GM21515 (cell line): ENCODE results near the gene RAB3A.
A peak's percentile ranks its signal among the peaks of the same experiment; 100 is the strongest.

ENCODE experiments used
- ATAC-seq: cut with Tn5 transposase; IDR thresholded peaks from one replicate; pipeline ENCODE4 v1.9.1; 2021; ENCODE audit not compliant: unreplicated experiment

The RAB3A gene

GRCh38 chr19:18202397-18202777, 1.5 kb downstream of the RAB3A start:
- ATAC-seq = no peak

DNA sequence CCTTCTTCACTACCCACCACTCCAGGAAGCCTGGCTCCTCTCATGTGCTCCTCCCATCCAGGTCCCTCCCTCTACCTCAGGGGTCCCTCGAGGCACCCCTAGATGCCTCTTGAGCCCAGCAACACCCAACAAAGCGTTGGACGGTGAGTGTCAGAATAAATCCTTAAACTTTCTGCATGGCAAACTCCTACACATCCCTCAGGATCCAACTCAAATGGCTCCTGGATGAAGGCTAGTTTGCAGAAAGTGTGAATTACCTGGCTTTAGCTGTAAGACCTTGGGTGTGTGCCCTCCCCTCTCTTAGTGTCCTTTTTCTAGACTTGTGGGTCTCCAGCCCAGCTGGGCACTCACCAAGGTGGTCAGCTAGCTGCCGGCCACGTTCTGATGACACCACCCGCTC, 5.5 kb downstream of the RAB3A start:
- ATAC-seq = no peak

DNA sequence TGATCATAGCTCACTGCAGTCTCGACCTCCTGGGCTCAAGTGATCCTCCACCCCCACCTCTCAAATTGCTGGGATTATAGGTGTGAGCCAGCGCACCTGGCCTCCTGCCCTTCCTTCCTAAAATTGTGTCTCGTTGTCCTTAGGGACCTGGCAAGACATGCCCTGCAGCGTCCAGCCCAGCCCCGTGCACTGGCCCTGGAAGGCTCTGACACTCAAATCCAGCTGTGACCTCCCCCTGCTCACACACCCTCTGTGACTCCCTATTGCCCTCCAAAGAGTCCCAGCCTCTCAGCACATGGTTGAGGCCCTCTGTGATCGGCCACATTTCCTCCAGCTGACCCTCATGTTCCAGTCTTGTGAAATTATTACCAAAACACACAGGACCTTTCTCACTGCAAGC, 5.9 kb downstream of the RAB3A start:
- ATAC-seq = no peak

- ATAC-seq = no peak
These were observed 6.5 kb downstream of the RAB3A start for GRCh38 chr19:18197306-18197705.

GRCh38 chr19:18196511-18196845, 7.4 kb downstream of the RAB3A start:
- ATAC-seq = no peak

DNA sequence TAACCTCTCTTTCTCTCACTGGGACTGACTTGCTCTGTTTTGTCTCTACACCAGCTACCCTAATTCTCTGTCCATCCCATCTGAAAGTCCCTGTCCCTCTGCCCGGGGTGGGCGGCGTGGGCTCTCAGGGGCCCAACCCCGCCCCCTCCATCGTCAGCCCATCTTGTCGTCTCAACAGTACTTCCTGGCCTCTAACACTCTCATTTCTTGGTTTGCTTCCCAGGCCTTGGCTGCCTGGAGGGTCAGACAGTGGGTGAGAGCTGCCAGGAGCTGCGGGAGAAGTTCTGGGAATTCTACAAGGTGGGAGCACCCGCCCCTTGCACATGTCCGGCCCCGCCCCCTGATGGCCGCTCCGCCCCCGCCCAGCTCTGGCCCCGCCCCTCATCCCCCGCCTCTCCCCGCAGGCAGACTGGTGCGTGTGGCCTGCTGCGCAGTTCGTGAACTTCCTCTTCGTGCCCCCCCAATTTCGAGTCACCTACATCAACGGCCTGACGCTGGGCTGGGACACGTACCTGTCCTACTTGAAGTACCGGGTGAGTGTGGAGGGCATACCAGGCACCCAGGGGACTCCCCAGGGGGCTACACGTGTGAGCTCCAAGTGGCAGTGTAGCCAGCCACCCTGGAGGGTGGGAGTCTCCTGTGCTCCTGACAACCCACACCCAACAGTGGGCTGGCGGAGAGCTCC, 9.1 kb downstream of the RAB3A start:
- no peak for ATAC-seq

GRCh38 chr19:18194181-18194530, 9.7 kb downstream of the RAB3A start:
- no peak for ATAC-seq

DNA sequence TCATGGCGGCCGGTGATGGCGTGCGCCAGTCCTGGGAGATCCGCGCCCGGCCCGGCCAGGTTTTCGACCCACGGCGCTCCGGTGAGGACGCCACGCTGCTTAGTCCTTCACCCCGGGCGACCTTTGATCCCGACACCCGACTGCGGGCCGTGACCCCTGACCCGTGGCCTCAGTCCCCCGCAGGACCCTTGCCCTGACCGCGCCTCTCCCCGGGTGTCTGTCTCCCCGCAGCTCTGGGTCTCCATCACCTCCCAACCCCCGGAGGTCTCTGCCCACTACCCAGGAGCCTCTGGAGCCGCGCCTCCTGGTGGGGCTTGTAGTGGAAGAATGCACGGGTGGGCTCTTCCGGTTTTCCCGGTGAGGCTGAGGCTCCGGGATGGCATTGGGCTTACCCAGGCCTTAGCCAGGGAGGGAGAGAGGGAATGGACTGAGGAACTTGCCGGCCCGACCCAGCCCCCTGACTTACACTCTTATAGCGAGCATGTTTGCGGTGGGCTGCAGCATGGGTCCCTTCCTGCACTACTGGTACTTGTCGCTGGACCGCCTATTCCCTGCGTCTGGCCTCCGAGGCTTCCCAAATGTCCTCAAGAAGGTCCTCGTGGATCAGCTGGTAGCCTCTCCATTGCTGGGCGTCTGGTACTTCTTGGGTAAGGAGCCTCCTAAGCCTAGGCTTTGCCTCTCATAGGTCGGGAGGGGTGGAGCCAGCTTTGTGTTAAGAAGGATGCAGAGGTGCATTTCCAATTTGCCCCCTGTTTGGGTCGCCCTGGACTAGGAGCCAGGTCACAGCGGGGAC, 10.3 kb downstream of the RAB3A start:
- ATAC-seq = no peak

DNA sequence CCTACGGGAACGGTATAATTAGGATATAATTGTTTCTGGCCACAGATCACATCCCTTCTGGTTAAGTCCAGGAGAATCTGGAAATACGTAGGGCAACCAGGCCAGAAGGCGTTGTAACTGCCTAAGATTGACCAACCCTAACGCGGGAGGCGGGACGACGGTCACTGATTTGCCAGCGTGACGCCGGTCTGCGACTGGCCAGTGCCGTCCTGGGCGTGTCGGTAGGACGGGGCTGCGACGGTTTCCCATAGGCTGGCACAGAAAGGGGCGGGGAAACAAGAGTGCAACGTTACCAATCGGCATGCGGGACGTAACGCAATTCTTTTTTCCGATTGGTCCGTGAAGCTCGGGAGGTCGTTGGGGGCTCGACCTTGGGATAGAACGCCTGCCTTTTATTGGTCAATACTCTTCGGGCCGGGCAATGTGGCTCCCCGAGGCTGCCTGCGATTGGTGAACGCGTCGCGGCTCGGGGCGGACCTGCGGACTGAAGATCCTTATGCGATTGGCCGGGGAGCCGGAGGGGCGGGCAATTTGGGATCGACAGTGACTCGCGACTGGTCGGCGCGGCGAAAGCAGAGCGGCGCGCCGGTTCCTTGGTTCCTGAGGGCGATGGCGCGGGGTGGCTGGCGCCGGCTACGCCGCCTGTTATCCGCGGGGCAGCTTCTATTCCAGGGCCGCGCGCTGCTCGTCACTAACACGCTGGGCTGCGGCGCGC, 11.0 kb downstream of the RAB3A start, which contains the start of gene MPV17L2:
Gene MPV17L2, plus strand, starts transcription at position 546 of the 715 bp plus-strand sequence. Its CDS starts 64 bp downstream, at position 610.
- ATAC-seq = peak; percentile 75

GRCh38 chr19:18191640-18192062, 12.2 kb downstream of the RAB3A start:
- no peak for ATAC-seq

GRCh38 chr19:18190278-18190677, 13.6 kb downstream of the RAB3A start:
- ATAC-seq = no peak

DNA sequence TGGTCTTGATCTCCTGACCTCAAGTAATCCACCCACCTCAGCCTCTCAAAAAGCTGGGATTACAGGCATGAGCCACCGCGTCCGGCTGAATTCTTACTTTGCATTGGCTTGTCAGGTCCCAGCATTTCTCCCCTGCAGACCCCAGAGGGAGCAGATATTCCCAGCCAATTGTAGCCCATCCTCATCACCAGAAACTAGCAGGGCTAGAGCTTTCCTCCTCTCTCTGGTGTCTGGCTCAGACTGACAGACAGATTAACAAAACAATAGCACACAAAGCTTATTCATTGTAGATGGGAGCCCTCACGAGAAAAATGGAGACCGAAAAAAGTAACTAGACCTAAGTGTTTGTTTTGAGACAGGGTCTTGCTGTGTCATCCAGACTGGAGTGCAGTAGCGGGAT, 18.3 kb downstream of the RAB3A start:
- no peak for ATAC-seq

DNA sequence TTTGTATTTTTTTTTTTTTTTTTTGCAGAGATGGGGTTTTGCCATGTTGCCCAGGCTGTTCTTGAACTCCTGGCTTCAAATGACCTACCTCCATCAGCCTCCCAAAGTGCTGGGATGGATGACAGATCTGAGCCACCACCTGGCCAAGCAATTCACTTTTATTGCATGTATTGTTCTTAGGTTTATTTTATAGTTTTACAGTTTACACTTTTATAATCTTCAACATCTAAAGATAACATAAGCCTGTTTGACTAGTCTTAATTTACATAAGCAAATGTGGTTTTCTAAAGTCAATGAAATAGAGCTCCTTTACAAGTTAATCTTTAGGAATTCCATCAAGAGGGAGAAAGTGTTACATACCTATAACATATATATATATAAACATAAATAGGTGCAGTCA, 20.3 kb downstream of the RAB3A start:
- no peak for ATAC-seq

DNA sequence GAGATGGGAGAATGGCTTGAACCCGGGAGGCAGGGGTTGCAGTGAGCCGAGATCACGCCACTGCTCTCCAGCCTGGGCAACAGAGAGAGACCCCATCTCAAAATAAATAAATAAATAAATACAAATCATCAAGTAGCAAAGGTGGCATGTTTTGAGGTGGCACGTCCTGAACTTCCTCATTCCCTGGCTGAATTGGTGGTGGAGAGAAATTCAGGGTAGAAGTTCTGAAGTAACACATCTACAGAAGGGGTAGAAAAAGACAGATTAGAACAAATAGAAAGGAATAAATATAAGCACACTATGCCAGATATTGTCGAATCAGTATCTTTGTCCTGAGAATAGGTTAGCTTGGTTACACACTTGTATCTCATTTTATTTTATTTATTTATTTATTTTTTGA, 23.9 kb downstream of the RAB3A start:
- ATAC-seq = no peak

DNA sequence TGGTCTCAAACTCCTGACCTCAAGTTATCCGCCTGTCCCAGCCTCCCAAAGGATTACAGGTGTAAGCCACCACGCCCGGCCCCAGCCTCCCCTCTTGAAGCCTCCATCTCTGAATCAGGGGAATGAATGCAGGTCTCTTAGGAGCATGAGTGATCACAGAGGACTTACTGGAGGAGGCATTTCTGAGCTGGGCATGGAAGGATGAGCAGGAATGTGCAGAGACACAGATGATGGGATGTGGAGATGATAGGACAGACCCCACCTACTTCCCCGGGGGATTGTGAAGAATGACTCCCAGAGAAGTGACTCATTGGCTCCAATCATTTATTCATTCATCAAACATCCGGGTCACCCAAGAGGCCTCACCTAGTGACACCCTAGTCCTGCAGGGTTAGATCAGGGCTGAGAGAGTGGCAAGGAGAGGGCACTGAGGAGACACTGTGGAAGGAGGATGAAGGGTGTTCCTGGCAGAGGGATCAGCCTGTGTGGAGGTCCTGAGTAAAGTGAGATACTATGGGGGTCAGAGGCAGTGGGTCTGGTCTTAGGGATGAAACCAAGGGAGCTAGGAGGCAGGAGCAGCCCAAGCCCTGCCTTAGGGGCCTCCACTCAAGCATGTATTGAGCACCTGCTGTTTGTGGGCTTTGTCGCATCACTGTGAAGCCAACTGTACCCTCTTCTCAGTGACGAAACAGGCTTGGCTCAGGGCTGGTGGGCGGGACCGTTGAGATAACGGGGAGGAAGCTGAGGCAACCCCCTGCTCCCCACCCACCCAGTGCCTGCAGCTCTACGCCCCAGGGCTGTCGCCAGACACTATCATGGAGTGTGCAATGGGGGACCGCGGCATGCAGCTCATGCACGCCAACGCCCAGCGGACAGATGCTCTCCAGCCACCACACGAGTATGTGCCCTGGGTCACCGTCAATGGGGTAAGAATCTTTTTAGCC, 27.2 kb downstream of the RAB3A start:
- no peak for ATAC-seq

- no peak for ATAC-seq
These were observed 28.9 kb downstream of the RAB3A start for GRCh38 chr19:18174983-18175382.

GRCh38 chr19:18173572-18174288, 30.1 kb downstream of the RAB3A start, which contains the start of gene IFI30:
Gene IFI30 (plus strand): TSS chr19:18173813. CDS start chr19:18173842, 29 bp downstream.
- ATAC-seq = peak; percentile 35

DNA sequence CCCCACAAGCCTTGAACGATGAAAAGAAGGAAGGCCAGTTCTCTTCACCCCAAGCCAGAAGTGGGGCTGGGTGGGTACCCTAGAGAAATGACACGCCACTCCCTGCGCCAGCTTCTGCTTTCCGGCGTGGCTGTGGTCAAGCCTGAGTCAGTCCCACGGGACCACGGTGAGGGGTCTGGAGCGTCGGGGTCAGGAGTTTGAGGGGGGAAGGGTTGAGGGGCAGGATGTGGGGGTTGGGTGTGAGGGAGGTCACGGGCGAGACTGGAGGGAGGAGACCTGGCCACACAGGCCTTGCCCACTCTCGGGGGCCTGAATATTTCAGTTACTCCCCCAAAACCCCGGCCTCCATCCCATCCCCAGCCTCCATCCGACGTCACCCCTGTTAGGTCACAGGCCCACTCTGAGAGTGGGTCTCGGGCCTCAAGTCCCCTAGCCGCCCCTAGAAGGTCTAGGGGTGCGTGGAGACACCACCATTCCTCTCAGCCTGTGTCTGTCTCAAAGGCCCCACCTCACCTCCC, 30.7 kb downstream of the RAB3A start:
- ATAC-seq = peak; percentile 8

DNA sequence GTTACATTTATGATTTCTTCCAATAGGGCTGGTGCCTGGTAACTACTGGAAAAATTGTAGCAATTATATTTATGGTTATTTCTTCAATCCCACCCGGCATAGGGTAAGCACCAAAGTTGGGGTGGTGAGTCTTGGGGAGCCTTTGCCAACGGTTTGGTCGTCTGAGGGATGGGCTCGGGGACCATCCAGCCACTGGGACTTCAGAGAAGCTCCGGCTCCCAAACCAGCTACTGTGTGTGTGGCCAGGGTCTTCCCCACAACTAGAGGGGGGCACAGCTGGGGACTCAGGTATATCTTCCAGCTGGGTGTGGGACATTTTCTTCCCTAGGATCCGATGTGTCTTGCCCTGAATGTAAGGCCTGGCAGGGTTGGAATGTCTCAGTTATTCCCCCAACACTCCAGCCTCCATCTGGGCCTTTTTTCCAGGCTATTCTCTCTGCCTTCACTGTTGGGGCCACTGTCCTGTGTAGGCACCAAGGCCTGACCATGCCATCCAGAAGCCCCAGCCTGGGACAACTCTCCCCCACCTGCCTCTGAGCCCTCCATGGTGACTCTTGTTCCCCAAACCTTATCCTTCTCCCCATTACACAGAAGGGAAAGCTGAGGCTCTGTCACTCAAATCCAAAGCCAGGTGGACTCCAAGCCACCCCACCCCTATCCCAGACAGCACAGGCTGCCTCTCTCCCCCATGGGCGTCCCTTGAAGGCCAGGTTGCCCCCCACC, 31.4 kb downstream of the RAB3A start:
- ATAC-seq = no peak
